22Rv1 (cell line): Measurements from ENCODE around the gene LOX.

Source experiments
- H3K27ac ChIP-seq: fragments of 450-650 bp; 2 replicates; pipeline ENCODE4 v1.5.1; 2017
- ZFX ChIP-seq: fragments of 450-650 bp; IDR thresholded peaks from 2 replicates; pipeline ENCODE4 v1.6.1; 2017; ENCODE audit warnings: antibody characterized with exemption, borderline replicate concordance
- TF ChIP-seq, protein P1 (sequence below): fragments of 450-650 bp; IDR thresholded peaks from 2 replicates; pipeline ENCODE4 v1.5.1; 2017; ENCODE audit warnings: mild to moderate bottlenecking

LOX gene, protein sequence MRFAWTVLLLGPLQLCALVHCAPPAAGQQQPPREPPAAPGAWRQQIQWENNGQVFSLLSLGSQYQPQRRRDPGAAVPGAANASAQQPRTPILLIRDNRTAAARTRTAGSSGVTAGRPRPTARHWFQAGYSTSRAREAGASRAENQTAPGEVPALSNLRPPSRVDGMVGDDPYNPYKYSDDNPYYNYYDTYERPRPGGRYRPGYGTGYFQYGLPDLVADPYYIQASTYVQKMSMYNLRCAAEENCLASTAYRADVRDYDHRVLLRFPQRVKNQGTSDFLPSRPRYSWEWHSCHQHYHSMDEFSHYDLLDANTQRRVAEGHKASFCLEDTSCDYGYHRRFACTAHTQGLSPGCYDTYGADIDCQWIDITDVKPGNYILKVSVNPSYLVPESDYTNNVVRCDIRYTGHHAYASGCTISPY

GRCh38 chr5:122078116-122079110, at the start of gene LOX:
TSS of gene LOX (minus strand) at chr5:122078259. CDS start at chr5:122077985, 274 bp downstream.
- H3K27ac ChIP-seq: peak within 1 kb of the TSS; percentile 22
- TF ChIP-seq, protein P1, sequence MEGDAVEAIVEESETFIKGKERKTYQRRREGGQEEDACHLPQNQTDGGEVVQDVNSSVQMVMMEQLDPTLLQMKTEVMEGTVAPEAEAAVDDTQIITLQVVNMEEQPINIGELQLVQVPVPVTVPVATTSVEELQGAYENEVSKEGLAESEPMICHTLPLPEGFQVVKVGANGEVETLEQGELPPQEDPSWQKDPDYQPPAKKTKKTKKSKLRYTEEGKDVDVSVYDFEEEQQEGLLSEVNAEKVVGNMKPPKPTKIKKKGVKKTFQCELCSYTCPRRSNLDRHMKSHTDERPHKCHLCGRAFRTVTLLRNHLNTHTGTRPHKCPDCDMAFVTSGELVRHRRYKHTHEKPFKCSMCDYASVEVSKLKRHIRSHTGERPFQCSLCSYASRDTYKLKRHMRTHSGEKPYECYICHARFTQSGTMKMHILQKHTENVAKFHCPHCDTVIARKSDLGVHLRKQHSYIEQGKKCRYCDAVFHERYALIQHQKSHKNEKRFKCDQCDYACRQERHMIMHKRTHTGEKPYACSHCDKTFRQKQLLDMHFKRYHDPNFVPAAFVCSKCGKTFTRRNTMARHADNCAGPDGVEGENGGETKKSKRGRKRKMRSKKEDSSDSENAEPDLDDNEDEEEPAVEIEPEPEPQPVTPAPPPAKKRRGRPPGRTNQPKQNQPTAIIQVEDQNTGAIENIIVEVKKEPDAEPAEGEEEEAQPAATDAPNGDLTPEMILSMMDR: no peak
- no peak for TF ChIP-seq ZFX

DNA sequence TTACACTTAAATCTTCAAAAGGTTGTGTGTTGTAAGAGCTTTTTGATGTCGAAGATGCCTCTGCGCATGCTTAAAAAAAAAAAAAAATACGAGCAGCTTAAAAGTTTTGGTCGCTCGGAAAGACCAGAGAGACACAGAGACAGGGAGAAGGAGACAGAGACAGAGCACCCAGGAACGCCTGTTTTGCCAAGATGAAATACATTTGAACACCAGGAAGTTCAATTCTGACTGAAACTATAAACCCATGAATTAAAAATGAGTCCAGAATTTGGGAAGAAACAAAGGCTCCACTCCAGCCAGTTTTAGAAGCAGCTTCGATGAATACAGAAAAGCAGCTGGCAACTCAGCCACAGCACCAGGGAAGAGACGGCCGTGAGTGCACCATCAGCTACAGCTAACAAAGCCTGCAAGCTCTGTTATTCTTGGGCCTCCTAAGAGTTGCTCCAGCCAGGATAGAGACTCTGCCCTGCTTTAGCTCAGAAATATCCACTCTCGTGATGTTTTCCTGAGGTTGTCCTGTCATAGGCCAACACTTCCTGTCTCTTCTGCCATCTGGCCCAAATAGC, 48.8 kb upstream of the LOX start:
- no peak overlapping the region for H3K27ac ChIP-seq
- no peak for TF ChIP-seq ZFX
- TF ChIP-seq, protein P1: no peak

- TF ChIP-seq, protein P1: no peak
- TF ChIP-seq ZFX: no peak
- H3K27ac ChIP-seq: no peak overlapping the region
Measured at GRCh38 chr5:122126177-122126755, 48.2 kb upstream of the LOX start.

DNA sequence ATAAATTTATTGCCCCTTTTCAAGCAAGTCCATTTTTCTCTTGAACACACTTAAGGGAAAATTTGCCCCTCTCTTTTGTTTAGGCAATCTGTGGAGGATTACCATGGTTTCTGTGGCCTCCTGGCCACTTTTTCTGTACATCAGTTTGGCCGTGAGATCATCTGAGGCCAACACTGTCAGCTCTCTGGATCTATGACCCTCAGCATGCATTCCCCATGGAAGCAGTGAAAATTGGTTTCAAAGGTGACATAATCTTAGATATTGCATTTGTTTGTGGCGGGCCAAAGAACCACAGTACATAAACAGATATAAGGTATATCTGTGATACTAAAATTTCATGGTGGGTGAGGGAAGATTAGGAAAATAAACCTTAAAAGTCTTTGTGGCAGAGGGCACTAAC, 46.7 kb upstream of the LOX start:
- TF ChIP-seq, protein P1: no peak
- no peak for TF ChIP-seq ZFX

DNA sequence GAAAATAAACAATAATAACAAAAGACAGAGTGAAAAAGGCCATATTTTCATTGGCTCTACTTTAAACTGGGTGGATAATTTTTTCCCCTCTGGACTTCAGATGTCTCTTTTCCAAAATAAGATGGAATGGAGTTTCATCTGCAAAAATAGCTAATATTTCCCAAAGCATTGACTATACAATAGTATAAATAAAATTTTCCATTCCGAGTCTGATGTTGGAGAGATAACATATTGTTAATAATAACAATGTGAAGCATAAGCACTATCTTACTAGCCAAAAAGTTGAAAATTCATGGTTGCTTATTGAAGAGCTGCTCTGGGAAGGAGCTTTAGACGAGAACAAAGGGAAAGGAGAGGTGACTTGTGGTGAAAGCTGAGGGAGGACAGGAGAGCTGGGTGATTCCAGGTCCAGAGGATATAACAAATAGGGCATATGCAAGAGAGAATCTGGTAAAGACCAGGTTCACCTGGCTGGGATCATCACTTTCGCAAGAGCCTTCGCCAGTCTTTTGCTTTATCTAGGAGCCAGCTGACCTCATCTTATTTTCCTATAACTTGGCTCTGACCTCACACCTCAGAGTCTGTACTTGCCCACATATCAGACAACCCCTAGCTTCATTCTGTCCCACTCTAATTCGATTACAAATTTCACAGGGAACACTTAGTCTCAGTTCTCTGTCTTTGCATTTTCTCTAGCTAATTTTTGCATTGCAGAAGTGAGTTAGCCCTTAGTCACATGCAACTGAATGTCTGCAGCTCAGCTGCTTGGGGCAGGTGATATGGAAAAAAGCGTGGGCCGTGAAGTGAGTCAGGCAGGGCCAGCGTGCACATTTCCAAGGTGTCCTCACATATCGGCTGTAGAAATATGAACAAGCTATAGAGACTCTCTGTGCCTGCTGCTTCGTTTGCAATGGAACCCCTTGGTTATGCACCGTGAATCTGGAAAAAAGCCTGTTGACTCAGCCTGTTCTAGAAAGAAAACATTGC, 43.7 kb upstream of the LOX start:
- TF ChIP-seq, protein P1: no peak
- TF ChIP-seq ZFX: no peak
- H3K27ac ChIP-seq: no peak overlapping the region

More for the DNA sequence above, 46.7 kb upstream of the LOX start:
- no peak overlapping the region for H3K27ac ChIP-seq

DNA sequence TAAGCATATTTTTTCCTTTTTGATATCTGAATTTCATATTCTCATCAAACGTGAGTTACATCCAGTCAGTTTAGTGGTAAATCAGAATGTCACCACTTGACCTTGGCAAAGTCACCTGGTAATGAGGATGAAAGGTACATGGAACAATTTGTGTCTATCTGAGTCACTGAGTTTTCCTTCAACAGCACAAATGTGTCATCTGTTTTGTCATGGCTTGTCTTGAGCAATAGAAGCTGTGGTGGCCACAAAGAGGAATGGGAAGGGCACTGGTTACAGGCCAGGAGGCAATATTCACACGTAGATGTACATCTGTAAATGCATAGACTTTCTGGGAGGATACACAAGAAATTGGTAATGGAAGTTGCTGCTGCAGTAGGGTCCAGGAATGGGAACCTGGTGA, 42.9 kb upstream of the LOX start:
- no peak overlapping the region for H3K27ac ChIP-seq
- TF ChIP-seq, protein P1: no peak
- no peak for TF ChIP-seq ZFX
